Type B pancreatic cell (in vitro differentiated cells): Measurements from ENCODE around the gene CST6. TPM values are rescaled to one million over a fixed set of nuclear protein-coding genes. Genes with fewer than 3 reads are reported as not detected.

Source experiments
- DNase-seq: peaks from one replicate; pipeline ENCODE4 v3.0.0; 2021; ENCODE audit warnings: mixed read lengths; ENCODE audit not compliant: unreplicated experiment; ENCODE audit errors: extremely low spot score
- H3K27ac Mint-ChIP-seq: 2 replicates; pipeline ENCODE4 v1.8.0; 2021; ENCODE audit warnings: mild to moderate bottlenecking, mixed read lengths
- H3K27me3 Mint-ChIP-seq: 2 replicates; pipeline ENCODE4 v1.8.0; 2021; ENCODE audit warnings: mixed read lengths
- H3K36me3 Mint-ChIP-seq: 2 replicates; pipeline ENCODE4 v1.8.0; 2021; ENCODE audit warnings: mixed read lengths
- H3K4me1 Mint-ChIP-seq: one replicate; pipeline ENCODE4 v1.8.0; 2021; ENCODE audit warnings: mixed read lengths; ENCODE audit not compliant: unreplicated experiment
- H3K4me3 Mint-ChIP-seq: 2 replicates; pipeline ENCODE4 v1.8.0; 2021; ENCODE audit warnings: mild to moderate bottlenecking, mixed read lengths
- H3K9me3 Mint-ChIP-seq: 2 replicates; pipeline ENCODE4 v1.8.0; 2021; ENCODE audit warnings: mixed read lengths
- CTCF ChIP-seq: fragments of 200-600 bp; sonication (generic); conservative IDR thresholded peaks from 2 replicates; pipeline ENCODE4 v1.5.0; 2021; ENCODE audit warnings: antibody characterized with exemption, mild to moderate bottlenecking
- total RNA-seq: library from RNA; stranded (reverse); gene quantifications from 2 replicates; pipeline ENCODE4 v1.2.1, GENCODE V29; 2021; ENCODE audit warnings: low replicate concordance

CST6 gene
- total RNA-seq, 1 donor from 2014 or later = not detected

GRCh38 chr11:66011239-66011784, 496 bp upstream of the CST6 start:
- Mint-ChIP-seq H3K27ac (peak overlapping the region; percentile 66), H3K4me3 (peak overlapping the region; percentile 54), H3K27me3 (peaks cover 13% of the 10 kb centered on the region)

GRCh38 chr11:66012371-66012945, 650 bp downstream of the CST6 start:
- Mint-ChIP-seq H3K4me1 (no peaks in the 10 kb centered on the region), H3K4me3 (no peak overlapping the region), H3K27me3 (peaks cover 13% of the 10 kb centered on the region), H3K36me3 (no peaks in the 10 kb centered on the region), H3K27ac (no peak overlapping the region), H3K9me3 (no peaks in the 10 kb centered on the region)
- TF ChIP-seq CTCF = no peak
- no peak for DNase-seq

More at GRCh38 chr11:66011239-66011784, 496 bp upstream of the CST6 start:
- TF ChIP-seq CTCF = no peak
- H3K36me3 Mint-ChIP-seq = no peaks in the 10 kb centered on the region
- H3K4me1 Mint-ChIP-seq = no peaks in the 10 kb centered on the region
- no peak for DNase-seq
- no peaks in the 10 kb centered on the region for H3K9me3 Mint-ChIP-seq

- no peak for DNase-seq
- no peak overlapping the region for H3K4me3 Mint-ChIP-seq
- H3K9me3 Mint-ChIP-seq = no peaks in the 10 kb centered on the region
- H3K36me3 Mint-ChIP-seq = no peaks in the 10 kb centered on the region
- peaks cover 13% of the 10 kb centered on the region for H3K27me3 Mint-ChIP-seq
- no peak overlapping the region for H3K27ac Mint-ChIP-seq
- TF ChIP-seq CTCF = no peak
- H3K4me1 Mint-ChIP-seq = no peaks in the 10 kb centered on the region
Measured at GRCh38 chr11:66012946-66013761, 1.3 kb downstream of the CST6 start.

- H3K27me3 Mint-ChIP-seq = peaks cover 13% of the 10 kb centered on the region
- no peak overlapping the region for H3K4me3 Mint-ChIP-seq
- no peak overlapping the region for H3K27ac Mint-ChIP-seq
- no peak for TF ChIP-seq CTCF
- H3K36me3 Mint-ChIP-seq = no peaks in the 10 kb centered on the region
- DNase-seq = no peak
- no peaks in the 10 kb centered on the region for H3K4me1 Mint-ChIP-seq
- H3K9me3 Mint-ChIP-seq = no peaks in the 10 kb centered on the region
Measured at GRCh38 chr11:66013762-66014100, 1.9 kb downstream of the CST6 start.

- no peak for TF ChIP-seq CTCF
- no peaks in the 10 kb centered on the region for H3K36me3 Mint-ChIP-seq
- H3K9me3 Mint-ChIP-seq = no peaks in the 10 kb centered on the region
- H3K4me1 Mint-ChIP-seq = no peaks in the 10 kb centered on the region
- no peak for DNase-seq
- peaks cover 9% of the 10 kb centered on the region for H3K27me3 Mint-ChIP-seq
- H3K4me3 Mint-ChIP-seq = no peak overlapping the region
- H3K27ac Mint-ChIP-seq = peak overlapping the region; percentile 2
Measured at GRCh38 chr11:66014804-66015453, 3.1 kb downstream of the CST6 start.
